Right atrium auricular region (tissue), 2 donors: ENCODE measurements around the gene PRCC. TPM values are rescaled to one million over a fixed set of nuclear protein-coding genes. Genes with fewer than 3 reads are reported as not detected.

ENCODE experiments used
- DNase-seq: peaks from one replicate; pipeline ENCODE4 v3.0.0-alpha.2; 2019; ENCODE audit warnings: low spot score
- H3K27ac ChIP-seq, 2 donors: fragments of 200-600 bp; sonication (generic); 1 replicate in 1 of 2; 2 replicates in 1 of 2; pipeline ENCODE4 v1.5.1; 2016 to 2019
- H3K27me3 ChIP-seq, 2 donors: fragments of 200-600 bp; sonication (generic); one replicate each; pipeline versions ENCODE4 v1.5.1 to v1.6.0; 2017 to 2019
- H3K36me3 ChIP-seq: fragments of 200-600 bp; sonication (generic); one replicate; pipeline ENCODE4 v1.5.1; 2016
- H3K4me1 ChIP-seq, 2 donors: fragments of 200-600 bp; sonication (generic); one replicate each; pipeline versions ENCODE4 v1.5.1 to v1.6.0; 2017 to 2019
- H3K4me3 ChIP-seq, 2 donors: fragments of 200-600 bp; sonication (generic); 1 replicate in 1 of 2; 2 replicates in 1 of 2; pipeline ENCODE4 v1.5.1; 2017 to 2019; ENCODE audit warnings: mild to moderate bottlenecking in 1 of 2, moderate library complexity in 1 of 2
- H3K9me3 ChIP-seq, 2 donors: fragments of 200-600 bp; sonication (generic); one replicate each; pipeline ENCODE4 v1.5.1; 2019
- total RNA-seq, 2 donors: library from RNA; depleted of rRNA; stranded (reverse); fragments of >200 nt; gene quantifications; one replicate each; pipeline ENCODE4 v1.1.0, GENCODE V29; 2016
- TF ChIP-seq, protein P1 (sequence below), 2 donors: fragments of 200-600 bp; sonication (generic); IDR thresholded peaks; one replicate each; pipeline ENCODE4 v1.5.1; 2019; ENCODE audit warnings: antibody characterized with exemption in 2 of 2

Gene PRCC
- total RNA-seq, 2 donors from 2014 or later: 29.8 to 34.3 TPM

DNA sequence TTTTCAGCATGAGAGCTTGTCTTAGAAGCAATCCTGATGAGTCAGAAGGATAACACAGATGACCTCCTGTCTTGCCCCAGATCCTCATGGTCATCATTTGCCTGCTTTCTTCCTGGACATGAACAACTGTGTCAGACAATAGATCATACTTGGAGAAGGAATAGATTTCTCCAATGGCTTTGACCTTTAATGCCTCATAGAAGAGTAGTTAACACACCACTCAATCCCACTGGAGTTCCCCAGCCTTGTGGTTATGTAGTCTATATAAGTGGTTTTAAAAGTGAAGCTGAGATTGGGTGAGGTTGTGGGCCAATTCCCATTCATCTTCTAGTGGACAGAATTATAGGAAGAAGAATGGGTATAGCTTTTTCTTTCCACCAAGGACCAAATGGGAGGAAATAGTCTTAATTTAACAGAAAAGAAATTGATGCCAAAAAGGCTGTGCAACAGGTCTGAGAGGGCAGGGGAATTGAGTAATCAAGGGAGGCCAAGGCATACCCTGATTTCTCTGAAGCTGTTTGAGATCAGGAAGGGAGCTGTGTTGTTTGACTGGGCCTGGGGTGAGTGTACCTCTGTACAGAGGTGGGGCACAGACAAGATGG is 14.4 kb downstream of the PRCC start:
- no peak overlapping the region for H3K4me3 ChIP-seq
- no peaks in the 10 kb centered on the region for H3K9me3 ChIP-seq
- peaks cover 23% of the 10 kb centered on the region for H3K36me3 ChIP-seq
- H3K4me1 ChIP-seq: peaks cover 0 to 15% of the 10 kb centered on the region in 2 donors
- TF ChIP-seq, protein P1, sequence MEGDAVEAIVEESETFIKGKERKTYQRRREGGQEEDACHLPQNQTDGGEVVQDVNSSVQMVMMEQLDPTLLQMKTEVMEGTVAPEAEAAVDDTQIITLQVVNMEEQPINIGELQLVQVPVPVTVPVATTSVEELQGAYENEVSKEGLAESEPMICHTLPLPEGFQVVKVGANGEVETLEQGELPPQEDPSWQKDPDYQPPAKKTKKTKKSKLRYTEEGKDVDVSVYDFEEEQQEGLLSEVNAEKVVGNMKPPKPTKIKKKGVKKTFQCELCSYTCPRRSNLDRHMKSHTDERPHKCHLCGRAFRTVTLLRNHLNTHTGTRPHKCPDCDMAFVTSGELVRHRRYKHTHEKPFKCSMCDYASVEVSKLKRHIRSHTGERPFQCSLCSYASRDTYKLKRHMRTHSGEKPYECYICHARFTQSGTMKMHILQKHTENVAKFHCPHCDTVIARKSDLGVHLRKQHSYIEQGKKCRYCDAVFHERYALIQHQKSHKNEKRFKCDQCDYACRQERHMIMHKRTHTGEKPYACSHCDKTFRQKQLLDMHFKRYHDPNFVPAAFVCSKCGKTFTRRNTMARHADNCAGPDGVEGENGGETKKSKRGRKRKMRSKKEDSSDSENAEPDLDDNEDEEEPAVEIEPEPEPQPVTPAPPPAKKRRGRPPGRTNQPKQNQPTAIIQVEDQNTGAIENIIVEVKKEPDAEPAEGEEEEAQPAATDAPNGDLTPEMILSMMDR (IDR thresholded peaks at IDR 0.05): no peak
- DNase-seq: no peak
- no peak overlapping the region for H3K27ac ChIP-seq
- H3K27me3 ChIP-seq: no peaks in the 10 kb centered on the region

DNA sequence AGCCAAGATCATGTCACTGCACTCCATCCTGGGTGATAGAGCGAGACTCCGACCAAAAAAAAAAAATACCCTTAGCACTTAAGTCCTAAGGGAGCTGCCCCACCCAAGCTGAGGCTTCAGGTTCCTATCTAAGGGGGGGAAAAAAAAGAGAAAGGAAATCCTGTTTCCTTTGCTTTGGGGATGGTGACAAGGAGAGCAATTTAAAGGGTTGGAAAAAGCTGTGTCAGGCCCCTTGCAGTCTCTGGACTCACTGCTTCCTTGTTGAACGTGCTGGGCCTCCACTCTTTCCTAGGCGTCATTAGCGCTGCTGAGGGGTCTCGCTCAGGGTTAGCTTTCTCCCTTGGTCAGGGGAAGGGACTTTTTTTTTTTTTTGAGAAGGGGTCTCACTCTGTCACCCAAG is 18.1 kb downstream of the PRCC start:
- no peak overlapping the region for H3K27ac ChIP-seq
- H3K4me3 ChIP-seq: no peak overlapping the region
- H3K4me1 ChIP-seq: no peaks in the 10 kb centered on the region
- peaks cover 40% of the 10 kb centered on the region for H3K36me3 ChIP-seq
- H3K9me3 ChIP-seq: no peaks in the 10 kb centered on the region
- no peaks in the 10 kb centered on the region for H3K27me3 ChIP-seq
- TF ChIP-seq, protein P1 (IDR thresholded peaks at IDR 0.05): no peak
- DNase-seq: no peak

DNA sequence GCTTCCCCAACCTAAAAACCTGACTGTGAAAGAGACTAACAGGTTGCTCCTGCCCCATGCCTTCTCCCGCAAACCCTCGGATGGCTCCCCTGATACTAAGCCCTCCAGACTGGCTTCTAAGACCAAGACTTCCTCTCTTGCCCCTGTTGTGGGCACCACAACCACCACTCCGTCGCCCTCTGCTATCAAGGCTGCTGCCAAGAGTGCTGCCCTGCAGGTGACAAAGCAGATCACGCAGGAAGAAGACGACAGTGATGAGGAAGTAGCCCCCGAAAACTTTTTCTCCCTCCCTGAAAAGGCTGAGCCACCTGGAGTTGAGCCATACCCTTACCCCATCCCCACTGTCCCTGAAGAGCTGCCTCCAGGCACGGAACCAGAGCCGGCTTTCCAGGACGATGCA is 19.3 kb downstream of the PRCC start:
- H3K9me3 ChIP-seq: no peaks in the 10 kb centered on the region
- no peak overlapping the region for H3K27ac ChIP-seq
- TF ChIP-seq, protein P1 (IDR thresholded peaks at IDR 0.05): no peak
- no peaks in the 10 kb centered on the region for H3K4me1 ChIP-seq
- no peaks in the 10 kb centered on the region for H3K27me3 ChIP-seq
- H3K4me3 ChIP-seq: no peak overlapping the region
- H3K36me3 ChIP-seq: peaks cover 50% of the 10 kb centered on the region
- DNase-seq: no peak

DNA sequence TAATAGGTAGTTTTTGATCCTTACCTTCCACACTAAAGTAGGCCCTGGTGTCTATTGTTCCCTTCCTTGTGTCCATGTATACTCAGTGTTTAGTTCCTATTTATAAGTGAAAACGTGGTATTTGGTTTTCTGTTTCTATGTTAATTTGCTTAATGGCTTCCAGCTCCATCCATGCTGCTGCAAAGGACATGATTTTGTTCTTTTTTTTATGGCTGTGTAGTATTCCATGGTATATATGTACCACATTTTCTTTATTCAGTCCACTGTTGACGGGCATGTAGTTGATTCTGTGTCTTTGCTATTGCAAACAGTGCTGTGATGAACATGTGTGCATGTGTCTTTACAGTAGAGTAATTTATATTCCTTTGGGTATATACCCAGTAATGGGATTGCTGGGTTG is 20.8 kb downstream of the PRCC start:
- H3K4me3 ChIP-seq: no peak overlapping the region
- no peak overlapping the region for H3K27ac ChIP-seq
- no peaks in the 10 kb centered on the region for H3K4me1 ChIP-seq
- TF ChIP-seq, protein P1 (IDR thresholded peaks at IDR 0.05): no peak
- no peaks in the 10 kb centered on the region for H3K9me3 ChIP-seq
- H3K27me3 ChIP-seq: no peaks in the 10 kb centered on the region
- DNase-seq: no peak
- H3K36me3 ChIP-seq: peaks cover 65% of the 10 kb centered on the region

DNA sequence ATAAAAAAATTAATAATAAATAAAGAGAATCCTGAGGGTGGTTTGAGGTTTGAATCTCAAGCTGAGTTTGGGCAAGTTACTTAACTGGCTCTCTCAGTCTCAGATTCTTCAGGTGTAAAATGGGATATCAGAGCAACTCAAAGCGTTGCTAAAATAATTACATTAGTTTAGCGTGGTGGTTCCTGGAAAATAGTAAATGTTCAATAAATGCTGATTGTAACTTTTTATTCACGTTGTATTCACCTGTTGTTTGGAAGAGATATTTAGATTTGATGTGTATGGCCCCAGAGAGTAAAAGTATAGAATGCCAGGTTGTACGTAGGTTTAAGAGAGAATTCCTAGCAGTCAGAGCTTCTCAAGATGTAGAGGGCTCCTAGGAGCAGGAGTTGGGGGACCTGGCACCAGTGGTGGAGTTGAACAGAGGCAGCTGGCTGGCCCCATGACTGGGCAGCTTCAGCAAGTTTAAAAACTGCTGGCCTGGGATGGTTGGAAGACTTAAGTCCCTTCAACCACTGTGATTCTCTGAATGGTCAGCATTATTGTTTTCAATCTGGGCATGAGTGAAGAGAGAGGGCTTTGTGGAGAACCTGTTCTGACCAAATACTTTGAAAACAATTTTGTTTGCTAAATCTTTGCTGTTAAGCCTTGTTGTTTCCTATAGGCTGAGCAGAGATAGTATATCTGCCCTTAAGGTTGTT is 22.4 kb downstream of the PRCC start:
- no peaks in the 10 kb centered on the region for H3K27me3 ChIP-seq
- H3K4me3 ChIP-seq: no peak overlapping the region
- H3K36me3 ChIP-seq: peaks cover 71% of the 10 kb centered on the region

More for the DNA sequence above, 22.4 kb downstream of the PRCC start:
- TF ChIP-seq, protein P1 (IDR thresholded peaks at IDR 0.05): no peak
- Histone ChIP-seq H3K9me3 (no peaks in the 10 kb centered on the region), H3K27ac (no peak overlapping the region), H3K4me1 (no peaks in the 10 kb centered on the region)
- no peak for DNase-seq
